IMR-90 (cell line): ENCODE results near the gene MACC1. TPM values are rescaled to one million over a fixed set of nuclear protein-coding genes. Genes with fewer than 3 reads are reported as not detected.

ENCODE experiments used
- ATAC-seq: fragments of 200-7000 bp; cut with Tn5 transposase; 2 replicates; pipeline ENCODE4 v1.9.1; 2020; ENCODE audit warnings: low read depth, mild to moderate bottlenecking, moderate library complexity
- BruUV-seq: library from RNA; stranded (reverse); fragments of 400-500 nt; replicated peaks from 2 replicates; lab custom pipeline; 2021; lab: Mats Ljungman, UMichigan
- CTCF ChIA-PET: fragments of 300-600 bp; formaldehyde crosslinking; extraction: SDS; loops from one replicate; lab custom pipeline; 2021; ENCODE audit warnings: antibody characterized with exemption; lab: Yijun Ruan, JAX
- POLR2A ChIA-PET: fragments of 300-600 bp; sonication (Branson Sonifier 250); formaldehyde crosslinking; loops from one replicate; lab custom pipeline; 2022; ENCODE audit warnings: antibody characterized with exemption; ENCODE audit not compliant: unreplicated experiment; lab: Charles Lee
- DNase-seq: peaks from one replicate; pipeline ENCODE4 v3.0.0; 2013
- H2AFZ ChIP-seq: replicated peaks from 2 replicates; pipeline ENCODE3; 2013; ENCODE audit warnings: low read length, mild to moderate bottlenecking; ENCODE audit not compliant: poor library complexity
- H2AK5ac ChIP-seq: 2 replicates; pipeline ENCODE4 v1.6.1; 2013; ENCODE audit warnings: low read depth, low read length, inconsistent platforms
- H2AK9ac ChIP-seq: replicated peaks from 2 replicates; pipeline ENCODE3; 2013; ENCODE audit warnings: mild to moderate bottlenecking, low read depth, low read length, moderate library complexity; ENCODE audit not compliant: poor library complexity
- H2BK120ac ChIP-seq: 2 replicates; pipeline ENCODE4 v1.6.1; 2013; ENCODE audit warnings: low read depth, low read length, inconsistent platforms
- H2BK15ac ChIP-seq: 3 replicates; pipeline ENCODE4 v1.6.1; 2013; ENCODE audit warnings: low read depth, low read length, inconsistent platforms
- H2BK20ac ChIP-seq: 2 replicates; pipeline ENCODE4 v1.6.1; 2013; ENCODE audit warnings: low read depth, mild to moderate bottlenecking, inconsistent platforms, low read length, moderate library complexity
- H2BK5ac ChIP-seq: 2 replicates; pipeline ENCODE4 v1.6.1; 2013; ENCODE audit warnings: mild to moderate bottlenecking, low read depth, low read length, inconsistent platforms; ENCODE audit not compliant: poor library complexity, severe bottlenecking
- H3K14ac ChIP-seq: replicated peaks from 2 replicates; pipeline ENCODE4 v1.6.1; 2013; ENCODE audit warnings: low read depth, low read length, inconsistent platforms
- H3K18ac ChIP-seq: 2 replicates; pipeline ENCODE4 v1.6.1; 2013; ENCODE audit warnings: low read depth, low read length, control low read depth
- H3K23ac ChIP-seq: 2 replicates; pipeline ENCODE4 v1.6.1; 2013; ENCODE audit warnings: low read depth, low read length, inconsistent platforms
- H3K27ac ChIP-seq: 2 replicates; pipeline ENCODE4 v1.5.1; 2013; ENCODE audit warnings: mild to moderate bottlenecking, control low read depth, low read length; ENCODE audit not compliant: insufficient read depth
- H3K27me3 ChIP-seq: 2 replicates; pipeline ENCODE4 v1.6.1; 2013; ENCODE audit warnings: low read length; ENCODE audit not compliant: control insufficient read depth, insufficient read depth
- H3K36me3 ChIP-seq: 2 replicates; pipeline ENCODE4 v1.6.1; 2013; ENCODE audit warnings: low read length, mixed read lengths; ENCODE audit not compliant: control insufficient read depth, insufficient read depth
- H3K4ac ChIP-seq: 2 replicates; pipeline ENCODE4 v1.6.1; 2013; ENCODE audit warnings: low read depth, low read length, inconsistent platforms
- H3K4me1 ChIP-seq: 2 replicates; pipeline ENCODE4 v1.6.1; 2013; ENCODE audit warnings: low read length, mixed read lengths; ENCODE audit not compliant: control insufficient read depth, insufficient read depth
- H3K4me2 ChIP-seq: 2 replicates; pipeline ENCODE4 v1.6.1; 2013; ENCODE audit warnings: low read depth, mild to moderate bottlenecking, control low read depth, low read length, moderate library complexity
- H3K4me3 ChIP-seq: 2 replicates; pipeline ENCODE4 v1.5.1; 2013; ENCODE audit warnings: low read depth, mild to moderate bottlenecking, control low read depth, low read length, moderate library complexity; ENCODE audit not compliant: insufficient read depth
- H3K56ac ChIP-seq: 2 replicates; pipeline ENCODE4 v1.6.1; 2013; ENCODE audit warnings: low read length, inconsistent platforms; ENCODE audit not compliant: insufficient read depth; ENCODE audit errors: extremely low read depth
- H3K79me1 ChIP-seq, 2 experiments: 2 replicates each; pipeline ENCODE4 v1.6.1; 2013; ENCODE audit warnings: low read length in 2 of 2, inconsistent platforms in 1 of 2, low read depth in 1 of 2
- H3K9ac ChIP-seq: 2 replicates; pipeline ENCODE4 v1.6.1; 2013; ENCODE audit warnings: low read depth, low read length, control low read depth
- H3K9me1 ChIP-seq: 2 replicates; pipeline ENCODE4 v1.6.1; 2013; ENCODE audit warnings: low read length, inconsistent platforms; ENCODE audit not compliant: insufficient read depth
- H3K9me3 ChIP-seq: 2 replicates; pipeline ENCODE4 v1.6.1; 2013; ENCODE audit warnings: low read length; ENCODE audit not compliant: control insufficient read depth, insufficient read depth
- H4K20me1 ChIP-seq: 2 replicates; pipeline ENCODE4 v1.6.1; 2013; ENCODE audit warnings: low read length, inconsistent platforms; ENCODE audit not compliant: insufficient read depth
- H4K5ac ChIP-seq: 2 replicates; pipeline ENCODE4 v1.6.1; 2013; ENCODE audit warnings: mild to moderate bottlenecking, low read depth, low read length, control low read depth
- H4K8ac ChIP-seq, 2 experiments: 2 replicates each; pipeline ENCODE4 v1.6.1; 2013; ENCODE audit warnings: low read depth in 2 of 2, low read length in 2 of 2, control low read depth in 1 of 2, inconsistent platforms in 1 of 2
- H4K91ac ChIP-seq: 2 replicates; pipeline ENCODE4 v1.6.1; 2013; ENCODE audit warnings: low read depth, low read length, inconsistent platforms; ENCODE audit not compliant: insufficient read depth
- BHLHE40 ChIP-seq: fragments of 150-350 bp; IDR thresholded peaks from 2 replicates; pipeline ENCODE4 v1.6.1; 2016; ENCODE audit warnings: mild to moderate bottlenecking, low read depth, low read length
- CEBPB ChIP-seq: IDR thresholded peaks from 2 replicates; pipeline ENCODE4 v1.6.1; 2012; ENCODE audit warnings: low read depth, low read length, improper control_type of control experiment
- CTCF ChIP-seq: conservative IDR thresholded peaks from 2 replicates; pipeline ENCODE4 v1.5.1; 2012; ENCODE audit warnings: mild to moderate bottlenecking, low read depth, low read length, improper control_type of control experiment
- MAZ ChIP-seq: IDR thresholded peaks from 2 replicates; pipeline ENCODE4 v1.6.1; 2012; ENCODE audit warnings: low read depth, mild to moderate bottlenecking, low read length, improper control_type of control experiment, moderate library complexity, borderline replicate concordance
- POLR2A ChIP-seq: IDR thresholded peaks from 2 replicates; pipeline ENCODE4 v1.6.1; 2012; ENCODE audit warnings: mild to moderate bottlenecking, low read depth, low read length
- RCOR1 ChIP-seq: IDR thresholded peaks from 2 replicates; pipeline ENCODE4 v1.6.1; 2012; ENCODE audit warnings: mild to moderate bottlenecking, low read length, improper control_type of control experiment; ENCODE audit not compliant: insufficient replicate concordance
- RFX5 ChIP-seq: IDR thresholded peaks from 2 replicates; pipeline ENCODE4 v1.8.0; 2012; ENCODE audit warnings: low read depth, mild to moderate bottlenecking, low read length, moderate library complexity
- WGBS, 2 experiments: methylation state at CpG; one replicate each; pipeline versions ENCODE4 v1.1.5 to v1.1.7; 2013; ENCODE audit warnings: missing lambda C conversion rate in 2 of 2; ENCODE audit not compliant: insufficient read length in 1 of 2; ENCODE audit errors: extremely low coverage in 2 of 2; 5-methylcytosine and 5-hydroxymethylcytosine counted together
- dilution Hi-C: fragments of 300-500 bp; cut with HindIII; formaldehyde crosslinking; loops from one replicate; pipeline ENCODE4 v1.14.3; 2018; ENCODE audit warnings: low sequenced_read_pairs; ENCODE audit not compliant: unreplicated experiment
- in situ Hi-C: fragments of 300-500 bp; cut with MboI; formaldehyde crosslinking; loops from 3 replicates; pipeline ENCODE4 v1.14.3; 2019; ENCODE audit warnings: low sequenced_read_pairs, inconsistent platforms, mixed read lengths
- intact Hi-C: fragments of 100-400 bp; cut with micrococcal nuclease; formaldehyde crosslinking; loops from 2 replicates; pipeline ENCODE4 v1.10.0; 2022
- polyA plus RNA-seq, 3 experiments: library from polyadenylated mRNA; depleted of rRNA; stranded (reverse); fragments of >200 nt; gene quantifications; 2 replicates each; pipeline ENCODE4 v1.2.3, GENCODE V29; 2012; ENCODE audit warnings: low replicate concordance in 1 of 3
- total RNA-seq: library from RNA; depleted of rRNA; stranded (reverse); fragments of >200 nt; gene quantifications from 2 replicates; pipeline ENCODE4 v1.2.3, GENCODE V29; 2012
- TF ChIP-seq, protein P1 (sequence below): fragments of 150-350 bp; IDR thresholded peaks from 2 replicates; pipeline ENCODE4 v1.6.1; 2017; ENCODE audit warnings: mild to moderate bottlenecking, antibody characterized with exemption, low read length, low read depth

The MACC1 gene
- total and polyA plus RNA-seq, 2 of the 4 experiments (the other 2 are of a cell fraction): under 0.01 TPM; not detected in 1

DNA sequence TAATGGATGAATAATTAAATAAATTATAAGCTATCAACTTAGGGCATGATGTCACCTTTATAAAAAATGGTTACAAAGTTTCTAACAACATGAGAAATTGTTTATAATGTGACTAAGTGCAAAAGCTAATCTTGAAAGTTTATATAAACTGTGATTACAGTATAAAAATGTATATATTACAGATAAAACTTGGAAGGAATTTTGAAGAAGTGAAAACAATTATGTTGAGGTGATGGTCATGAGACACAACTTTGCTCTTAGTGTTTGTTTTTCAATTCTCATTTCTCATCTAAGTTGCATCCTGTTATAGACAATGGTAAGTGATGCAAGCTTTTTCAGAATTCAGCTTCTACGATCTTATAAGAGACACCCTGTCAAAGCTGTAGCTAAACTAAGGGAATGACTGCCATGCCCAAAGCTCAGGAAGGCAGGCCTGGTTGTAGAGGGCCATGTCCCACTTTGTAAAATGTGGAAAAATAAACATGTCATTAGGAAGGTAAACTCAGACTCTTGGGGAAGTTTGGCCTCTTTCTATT lies 23.9 kb downstream of the MACC1 start:
- Histone ChIP-seq H3K23ac (0 out of 2 replicates have a peak overlapping the region, but pooled peaks have one; percentile 14), H3K18ac (peak overlapping the region; percentile 80), H3K9me3 (peaks cover 4% of the 10 kb centered on the region; the same call in 1 of the 2 replicates), H2AFZ (no peak overlapping the region), H3K36me3 (no peaks in the 10 kb centered on the region), H4K91ac (peak overlapping the region; percentile 83; the same call in 1 of the 2 replicates), H2AK5ac (no peak overlapping the region; the same call in 1 of the 2 replicates), H4K20me1 (no peaks in the 10 kb centered on the region), H2BK120ac (peak overlapping the region; percentile 85), H2BK5ac (no peak overlapping the region), H3K4ac (peak overlapping the region; percentile 84; the same call in 1 of the 2 replicates), H3K27ac (peak overlapping the region; percentile 78; the same call in 1 of the 2 replicates), H2BK20ac (peak overlapping the region; percentile 11; the same call in 1 of the 2 replicates), H3K4me2 (0 out of 2 replicates have a peak overlapping the region, but pooled peaks have one; percentile 22), H3K4me1 (peaks cover 14% of the 10 kb centered on the region; the same call in 1 of the 2 replicates), H2BK15ac (peak overlapping the region; percentile 30; the same call in 1 of the 3 replicates), H3K79me1 (no peaks in the 10 kb centered on the region), H3K9ac (no peak overlapping the region), H3K4me3 (no peak overlapping the region), H3K9me1 (no peaks in the 10 kb centered on the region), H2AK9ac (no peak overlapping the region), H4K8ac (peak overlapping the region; percentile 45 to 68; a peak in 3 of 4 replicates), H3K56ac (0 out of 2 replicates have a peak overlapping the region, but pooled peaks have one; percentile 13), H3K14ac (0 out of 2 replicates have a peak overlapping the region, but pooled peaks have one; percentile 8), H4K5ac (peak overlapping the region; percentile 89; the same call in 1 of the 2 replicates), H3K27me3 (no peaks in the 10 kb centered on the region)
- ATAC-seq (peak; percentile 70), DNase-seq (peak; percentile 77)
- intact Hi-C loops (no loop called here), dilution Hi-C loops (no loop called here), in situ Hi-C loops (no loop called here)
- ChIA-PET POLR2A (no interaction called here), CTCF (interaction anchor here (0.6 to 1.0 kb wide), 2 partner anchors 11 to 51 kb away, joined by 3 to 6 read pairs; no protein-coding TSS in a partner anchor)
- no peak for TF ChIP-seq POLR2A
- TF ChIP-seq, protein P1, sequence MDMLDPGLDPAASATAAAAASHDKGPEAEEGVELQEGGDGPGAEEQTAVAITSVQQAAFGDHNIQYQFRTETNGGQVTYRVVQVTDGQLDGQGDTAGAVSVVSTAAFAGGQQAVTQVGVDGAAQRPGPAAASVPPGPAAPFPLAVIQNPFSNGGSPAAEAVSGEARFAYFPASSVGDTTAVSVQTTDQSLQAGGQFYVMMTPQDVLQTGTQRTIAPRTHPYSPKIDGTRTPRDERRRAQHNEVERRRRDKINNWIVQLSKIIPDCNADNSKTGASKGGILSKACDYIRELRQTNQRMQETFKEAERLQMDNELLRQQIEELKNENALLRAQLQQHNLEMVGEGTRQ: no peak
- no peak for TF ChIP-seq CTCF
- no peak for TF ChIP-seq MAZ
- no peak for TF ChIP-seq RFX5
- no peak for TF ChIP-seq RCOR1
- TF ChIP-seq BHLHE40: 0 out of 2 replicates have a peak, but pooled peaks have one; percentile 17
- peak; percentile 71 for TF ChIP-seq CEBPB
- WGBS, 2 experiments: 0% methylated on average over 1 of the region's 1 CpG; no CpG with 5 or more reads in 1 of the 2 experiments
- BruUV-seq: no TSS peak
